ENCODE data around the gene LEAP2. TPM values are rescaled to one million over a fixed set of nuclear protein-coding genes. Genes with fewer than 3 reads are reported as not detected.

LEAP2 gene
- total RNA-seq, 1 experiment from 2014 or later: 1.4 TPM

DNA sequence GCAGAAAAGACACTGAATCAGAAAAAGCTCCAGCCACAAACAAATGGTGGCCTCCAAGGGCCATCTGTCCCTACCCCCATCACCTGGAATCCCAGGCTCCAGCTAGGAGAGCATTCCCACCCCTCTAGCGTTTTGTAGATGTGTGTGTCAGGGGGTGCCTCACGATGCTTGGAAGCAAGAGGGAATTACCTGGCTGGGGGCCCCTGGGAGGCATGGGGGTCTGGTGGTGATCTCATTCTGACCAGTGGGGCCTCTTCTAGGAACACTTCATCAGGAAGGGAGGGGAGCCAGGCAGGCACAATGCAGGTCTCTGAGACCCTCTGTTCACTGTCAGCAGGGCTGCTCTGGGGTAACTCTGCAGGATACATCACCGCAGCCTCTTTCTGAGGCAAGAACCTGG, 49.0 kb upstream of the LEAP2 start:
- H3K4me1 Mint-ChIP-seq: peaks cover 11 to 22% of the 10 kb centered on the region in 2 experiments
- no peak overlapping the region for H3K27ac Mint-ChIP-seq
- WGBS (ENCODE audit: extremely low coverage, insufficient read length, low lambda C conversion rate): no CpG with 5 or more reads among the region's 3 CpGs
- no peak overlapping the region; a peak in 2 of 5 replicates for H3K4me3 Mint-ChIP-seq
- H2BK5ac ChIP-seq (ENCODE audit: insufficient read length, low read length): no peak overlapping the region
- no peak overlapping the region for H2BK12ac ChIP-seq (ENCODE audit: insufficient read length, low read depth, low read length)
- H2AK5ac ChIP-seq (ENCODE audit: insufficient read length, low read length): no peak overlapping the region
- peaks cover 22% of the 10 kb centered on the region; the same call in 1 of the 2 replicates for H3K27me3 ChIP-seq (ENCODE audit: insufficient read depth, low read length)
- no peaks in the 10 kb centered on the region for H3K9me3 ChIP-seq (ENCODE audit: control insufficient read depth, low read depth, low read length)
- H4K20me1 ChIP-seq (ENCODE audit: control insufficient read depth, insufficient read depth, insufficient read length): no peaks in the 10 kb centered on the region
- peaks cover 71% of the 10 kb centered on the region for H3K27me3 Mint-ChIP-seq (ENCODE audit: low read depth)
- no peak overlapping the region for H3T11ph ChIP-seq (ENCODE audit: low read length)
- peaks cover 3% of the 10 kb centered on the region for H3K4me1 ChIP-seq (ENCODE audit: insufficient read depth, low read length)
- no peak overlapping the region for H2BK20ac ChIP-seq (ENCODE audit: low read depth, low read length, poor library complexity, severe bottlenecking)
- peaks cover 3 to 6% (median 4%) of the 10 kb centered on the region in 3 experiments; a peak in 6 of 7 replicates for H3K36me3 Mint-ChIP-seq (ENCODE audit: insufficient read depth in 1 of 3, low read depth in 3 of 3)
- no peaks in the 10 kb centered on the region for H3K79me1 ChIP-seq (ENCODE audit: insufficient read depth, low read depth, low read length, poor library complexity, severe bottlenecking)
- H3K4ac ChIP-seq (ENCODE audit: low read depth, low read length): no peak overlapping the region
- no peaks in the 10 kb centered on the region for H3K79me2 ChIP-seq (ENCODE audit: insufficient read depth, low read length)
- no peak overlapping the region for H3K56ac ChIP-seq (ENCODE audit: insufficient read length, low read depth, low read length)
- H2BK120ac ChIP-seq (ENCODE audit: low read depth, low read length, poor library complexity, severe bottlenecking): no peak overlapping the region
- no peak overlapping the region for H3K9ac ChIP-seq (ENCODE audit: extremely low read depth, insufficient read length, low read length)
- no peak overlapping the region for H3K23ac ChIP-seq (ENCODE audit: insufficient read length, low read depth, low read length)
- no peak overlapping the region for H2BK15ac ChIP-seq (ENCODE audit: low read depth, low read length)
- no peak overlapping the region for H4K91ac ChIP-seq (ENCODE audit: insufficient read length, low read depth, low read length)
- H3K23me2 ChIP-seq (ENCODE audit: insufficient read length, low read depth, low read length, poor library complexity, severe bottlenecking): peaks cover 14% of the 10 kb centered on the region
- H3K18ac ChIP-seq (ENCODE audit: insufficient read length, low read depth, low read length): no peak overlapping the region
- no peak overlapping the region for H4K8ac ChIP-seq (replicated peaks; ENCODE audit: insufficient read length, low read depth, low read length)
- H3K14ac ChIP-seq (ENCODE audit: insufficient read depth, low read length): no peak overlapping the region
- DNase-seq: no peak
- H3K27ac ChIP-seq (ENCODE audit: insufficient read length, low read depth, low read length): no peak overlapping the region
- H4K5ac ChIP-seq (ENCODE audit: insufficient read length, low read depth, low read length): no peak overlapping the region
- TF ChIP-seq, protein P1, sequence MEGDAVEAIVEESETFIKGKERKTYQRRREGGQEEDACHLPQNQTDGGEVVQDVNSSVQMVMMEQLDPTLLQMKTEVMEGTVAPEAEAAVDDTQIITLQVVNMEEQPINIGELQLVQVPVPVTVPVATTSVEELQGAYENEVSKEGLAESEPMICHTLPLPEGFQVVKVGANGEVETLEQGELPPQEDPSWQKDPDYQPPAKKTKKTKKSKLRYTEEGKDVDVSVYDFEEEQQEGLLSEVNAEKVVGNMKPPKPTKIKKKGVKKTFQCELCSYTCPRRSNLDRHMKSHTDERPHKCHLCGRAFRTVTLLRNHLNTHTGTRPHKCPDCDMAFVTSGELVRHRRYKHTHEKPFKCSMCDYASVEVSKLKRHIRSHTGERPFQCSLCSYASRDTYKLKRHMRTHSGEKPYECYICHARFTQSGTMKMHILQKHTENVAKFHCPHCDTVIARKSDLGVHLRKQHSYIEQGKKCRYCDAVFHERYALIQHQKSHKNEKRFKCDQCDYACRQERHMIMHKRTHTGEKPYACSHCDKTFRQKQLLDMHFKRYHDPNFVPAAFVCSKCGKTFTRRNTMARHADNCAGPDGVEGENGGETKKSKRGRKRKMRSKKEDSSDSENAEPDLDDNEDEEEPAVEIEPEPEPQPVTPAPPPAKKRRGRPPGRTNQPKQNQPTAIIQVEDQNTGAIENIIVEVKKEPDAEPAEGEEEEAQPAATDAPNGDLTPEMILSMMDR (conservative IDR thresholded peaks at IDR 0.05): no peak
- no peak overlapping the region for H3K4me2 ChIP-seq (ENCODE audit: insufficient read depth, insufficient read length, low read length)
- H2AFZ ChIP-seq (ENCODE audit: low read length): no peak overlapping the region
- no peaks in the 10 kb centered on the region; a peak in 1 of 5 replicates for H3K9me3 Mint-ChIP-seq

Data from H9 (cell line).